BJ (cell line): Measurements from ENCODE around the gene HAVCR2. TPM values are rescaled to one million over a fixed set of nuclear protein-coding genes. Genes with fewer than 3 reads are reported as not detected.
"Not testable (repeated sequence)": the region's sequence is repeated elsewhere in the genome, so short reads cannot be mapped to it uniquely, and the experiment has no call there.

Experiments used
- CTCF ChIA-PET: fragments of 350-600 bp; formaldehyde crosslinking; extraction: SDS; loops from one replicate; lab custom pipeline; 2021; ENCODE audit warnings: antibody characterized with exemption, inconsistent platforms; lab: Yijun Ruan, JAX
- POLR2A ChIA-PET: fragments of 300-600 bp; sonication (Branson Sonifier 250); formaldehyde crosslinking; extraction: SDS; loops from one replicate; lab custom pipeline; 2021; ENCODE audit warnings: antibody characterized with exemption; lab: Charles Lee
- DNase-seq: peaks from one replicate; pipeline ENCODE4 v3.0.0-alpha.2; 2011; ENCODE audit warnings: low read depth
- H3K27me3 ChIP-seq: 2 replicates; pipeline ENCODE4 v1.6.0; 2011; ENCODE audit warnings: low read length; ENCODE audit not compliant: control insufficient read depth, insufficient read depth
- H3K36me3 ChIP-seq: 2 replicates; pipeline ENCODE4 v1.5.1; 2011; ENCODE audit warnings: low read length; ENCODE audit not compliant: control insufficient read depth, insufficient read depth
- H3K4me3 ChIP-seq: 2 replicates; pipeline ENCODE4 v1.5.1; 2011; ENCODE audit warnings: low read depth, mild to moderate bottlenecking, control low read depth, low read length
- CTCF ChIP-seq: IDR thresholded peaks from 2 replicates; pipeline ENCODE4 v1.5.1; 2011; ENCODE audit warnings: low read depth, mild to moderate bottlenecking, control low read depth, inconsistent platforms, low read length, moderate library complexity; ENCODE audit not compliant: insufficient read depth
- polyA plus RNA-seq: library from polyadenylated mRNA; depleted of rRNA; stranded (reverse); fragments of >200 nt; gene quantifications from 2 replicates; pipeline ENCODE4 v1.2.3, GENCODE V29; 2011

HAVCR2 gene
- polyA plus RNA-seq, 1 experiment: not detected

DNA sequence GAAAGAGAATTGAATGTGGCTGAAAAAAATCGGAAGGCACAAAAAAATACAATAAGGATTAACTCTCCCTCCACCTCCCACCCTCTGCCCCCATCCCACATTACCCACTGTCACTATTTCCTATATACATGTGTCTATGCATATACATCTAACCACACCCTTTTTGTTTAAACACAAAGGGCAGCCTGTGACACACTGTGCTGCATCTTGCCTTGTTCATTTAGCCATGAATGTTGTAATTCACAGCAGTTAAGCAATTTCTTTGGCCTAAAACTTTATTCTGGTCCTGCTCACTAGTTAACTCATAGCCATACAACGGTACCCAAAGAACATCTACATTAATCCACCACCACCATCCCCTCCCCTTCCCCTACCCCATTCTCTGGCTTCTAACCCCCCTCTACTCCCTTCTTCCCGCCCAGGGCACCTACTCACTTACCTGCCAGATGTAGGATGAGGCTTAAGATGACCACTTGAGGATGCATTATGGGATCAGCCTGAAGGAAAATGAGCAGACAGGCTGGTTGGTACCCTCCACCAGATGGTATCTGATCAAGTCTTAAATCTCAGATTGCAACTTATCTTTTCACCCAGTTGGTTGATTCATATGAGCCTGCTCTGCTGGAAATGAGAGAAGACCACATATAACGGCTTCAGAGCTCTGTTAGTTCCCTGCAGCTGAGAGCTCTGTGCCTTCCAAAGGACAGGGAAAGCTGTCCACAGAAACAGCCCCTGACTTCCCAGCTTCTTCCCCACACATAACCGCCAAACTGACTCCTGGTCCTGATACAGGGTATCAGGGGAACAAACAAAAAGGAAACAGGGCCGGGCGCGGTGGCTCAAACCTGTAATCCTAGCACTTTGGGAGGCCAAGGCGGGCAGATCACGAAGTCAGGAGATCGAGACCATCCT is 51.1 kb downstream of the HAVCR2 start:
- POLR2A ChIA-PET: no interaction called here
- Histone ChIP-seq H3K27me3 (no peaks in the 10 kb centered on the region), H3K36me3 (no peaks in the 10 kb centered on the region), H3K4me3 (no peak overlapping the region)
- DNase-seq: no peak
- CTCF ChIA-PET: no interaction called here
- TF ChIP-seq CTCF: no peak

GRCh38 chr5:157056848-157057247 is 52.0 kb downstream of the HAVCR2 start:
- CTCF ChIA-PET, H3K27me3 ChIP-seq: not testable (repeated sequence)

GRCh38 chr5:157051604-157052245 is 57.1 kb downstream of the HAVCR2 start:
- Histone ChIP-seq H3K4me3 (no peak overlapping the region), H3K36me3 (no peaks in the 10 kb centered on the region), H3K27me3 (no peaks in the 10 kb centered on the region)
- POLR2A ChIA-PET: no interaction called here
- CTCF ChIA-PET: no interaction called here
- TF ChIP-seq CTCF: no peak
- no peak for DNase-seq

More at GRCh38 chr5:157056848-157057247, 52.0 kb downstream of the HAVCR2 start:
- H3K36me3 ChIP-seq, DNase-seq, POLR2A ChIA-PET, H3K4me3 ChIP-seq: not testable (repeated sequence)

- Histone ChIP-seq H3K4me3 (no peak overlapping the region), H3K36me3 (no peaks in the 10 kb centered on the region), H3K27me3 (no peaks in the 10 kb centered on the region)
- CTCF ChIA-PET: no interaction called here
- DNase-seq: no peak
- POLR2A ChIA-PET: no interaction called here
- TF ChIP-seq CTCF: no peak
These were observed 58.8 kb downstream of the HAVCR2 start for GRCh38 chr5:157050050-157050449.

- POLR2A ChIA-PET: no interaction called here
These were observed 59.2 kb downstream of the HAVCR2 start for GRCh38 chr5:157049605-157050004.

More at GRCh38 chr5:157049605-157050004, 59.2 kb downstream of the HAVCR2 start:
- DNase-seq: no peak
- no peak for TF ChIP-seq CTCF
- no peaks in the 10 kb centered on the region for H3K36me3 ChIP-seq
- no peaks in the 10 kb centered on the region for H3K27me3 ChIP-seq
- CTCF ChIA-PET: no interaction called here
- no peak overlapping the region for H3K4me3 ChIP-seq
